Testis (tissue), 2 donors: Measurements from ENCODE around the gene VWA5B2.

Experiments
- CTCF ChIP-seq, 3 experiments: fragments of 450-650 bp in 2 of 3; fragments of 200-600 bp in 1 of 3; sonication (generic) in 1 of 3; IDR thresholded peaks; one replicate each; pipeline ENCODE4 v1.5.1; 2016 to 2019; ENCODE audit warnings: antibody characterized with exemption in 3 of 3, mild to moderate bottlenecking in 2 of 3, moderate library complexity in 1 of 3
- POLR2A ChIP-seq: fragments of 450-650 bp; IDR thresholded peaks from one replicate; pipeline ENCODE4 v1.6.1; 2017; ENCODE audit warnings: antibody characterized with exemption, mild to moderate bottlenecking, moderate library complexity

- TF ChIP-seq CTCF (IDR thresholded peaks at IDR 0.05) = no peak
- TF ChIP-seq POLR2A = no peak
Observed at GRCh38 chr3:184282941-184283340, 53.6 kb downstream of the VWA5B2 start.
